Measurements from ENCODE around the gene GMPR2.

Gene GMPR2

GRCh38 chr14:24252289-24253124, 19.8 kb downstream of the GMPR2 start:
- no peak for DNase-seq (ENCODE audit: low read depth in 2 of 2)

DNA sequence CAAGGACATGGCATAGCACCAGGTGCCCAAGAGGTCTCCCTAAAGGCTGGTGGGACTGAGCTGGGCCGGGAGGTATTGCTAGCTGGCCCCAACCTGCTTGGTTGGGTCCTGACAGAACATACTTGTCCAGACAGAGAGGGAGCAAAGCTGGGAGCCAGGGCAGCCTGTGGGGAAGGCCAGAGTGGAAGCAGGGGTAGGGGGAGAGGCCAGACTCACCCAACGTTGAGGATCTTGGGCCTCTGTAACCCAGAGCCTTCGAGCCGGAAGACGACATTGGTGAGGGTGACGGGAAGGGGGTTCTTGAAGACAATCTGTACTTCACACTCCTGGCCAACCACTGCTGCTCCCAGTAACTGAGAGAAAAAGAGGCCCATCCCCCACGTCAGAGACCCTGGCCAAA, 21.2 kb downstream of the GMPR2 start:
- no peak for DNase-seq (ENCODE audit: low read depth in 2 of 2)

- no peak for DNase-seq (ENCODE audit: low read depth in 2 of 2)
These were observed 22.1 kb downstream of the GMPR2 start for GRCh38 chr14:24254630-24255392.

- no peak for DNase-seq (ENCODE audit: low read depth in 2 of 2)
These were observed 22.7 kb downstream of the GMPR2 start for GRCh38 chr14:24255438-24255837.

GRCh38 chr14:24255931-24256711, 23.4 kb downstream of the GMPR2 start:
- DNase-seq (ENCODE audit: low read depth in 2 of 2): no peak

- DNase-seq (ENCODE audit: low read depth in 2 of 2): no peak
These were observed 24.2 kb downstream of the GMPR2 start for GRCh38 chr14:24256960-24257359.

GRCh38 chr14:24258119-24258518, 25.4 kb downstream of the GMPR2 start:
- DNase-seq (ENCODE audit: low read depth in 2 of 2): no peak

DNA sequence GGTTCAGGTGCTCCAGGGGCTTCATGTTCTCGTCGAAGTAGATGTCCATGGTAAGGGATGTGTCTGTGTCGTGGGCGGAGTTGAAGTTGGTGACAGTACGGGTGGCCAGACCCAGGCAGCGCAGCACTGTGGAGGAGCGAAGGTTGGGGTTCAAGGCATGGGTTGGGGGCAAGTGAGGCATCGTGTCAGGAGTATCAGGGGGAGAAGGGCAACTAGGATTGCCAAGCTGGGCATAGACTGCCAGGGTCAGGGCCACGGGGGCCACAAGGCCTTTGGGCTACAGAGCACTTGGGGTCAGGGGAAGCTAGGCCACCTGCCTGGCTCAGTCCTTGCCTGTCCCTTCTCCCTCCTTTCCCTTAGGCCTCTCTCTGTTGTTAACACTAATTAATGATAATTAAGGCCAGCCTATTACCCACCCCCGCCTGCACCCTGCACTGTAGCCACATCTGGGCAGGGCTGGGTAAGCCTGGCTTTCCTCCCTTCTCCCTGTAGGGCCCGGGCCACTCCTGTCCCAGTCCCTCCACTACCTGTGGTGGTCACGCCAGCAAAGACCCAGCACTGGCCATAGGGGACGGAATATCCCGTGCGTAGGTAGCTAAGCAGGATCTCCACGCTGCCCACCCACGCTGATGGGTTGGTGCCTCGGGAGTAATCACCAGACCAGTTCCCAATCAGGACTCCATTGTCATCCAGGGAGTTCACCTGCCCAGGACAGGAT, 26.0 kb downstream of the GMPR2 start:
- no peak for DNase-seq (ENCODE audit: low read depth in 2 of 2)

DNA sequence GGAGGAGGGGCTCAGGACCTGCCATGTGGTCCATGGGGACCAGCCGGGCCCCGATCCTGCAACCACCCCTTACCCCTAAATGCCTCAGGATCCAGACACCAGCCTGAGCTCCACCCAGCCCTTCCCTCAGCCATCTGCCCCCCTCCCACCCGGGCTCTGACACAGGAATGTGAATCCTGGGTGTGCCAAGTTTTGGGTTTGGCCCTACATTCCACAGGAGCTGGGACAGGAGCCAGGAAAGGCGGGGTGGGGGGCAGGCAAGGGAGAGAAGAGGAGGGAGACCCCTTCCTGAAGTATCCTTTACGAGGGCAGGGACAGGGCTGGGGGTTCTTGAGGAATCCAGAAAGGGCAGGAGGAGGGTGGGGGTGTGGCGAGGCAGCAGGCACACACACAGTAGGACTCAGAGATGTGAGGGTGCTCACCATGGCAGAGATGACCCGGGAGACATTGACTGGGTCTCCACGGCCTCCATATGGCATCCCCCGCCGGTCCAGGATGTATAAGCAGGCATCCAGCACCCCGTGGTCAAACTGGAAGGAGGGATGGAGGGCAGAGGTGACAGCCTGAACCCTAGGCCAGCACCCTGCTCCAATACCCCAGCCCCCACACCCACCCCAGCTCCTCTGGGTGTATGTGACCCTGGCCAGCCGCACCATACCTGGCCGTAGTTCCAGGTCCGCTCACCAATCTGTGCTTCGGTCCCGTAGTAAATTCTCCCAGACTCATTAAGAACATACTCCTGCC, 26.7 kb downstream of the GMPR2 start:
- no peak for DNase-seq (ENCODE audit: low read depth in 2 of 2)

DNA sequence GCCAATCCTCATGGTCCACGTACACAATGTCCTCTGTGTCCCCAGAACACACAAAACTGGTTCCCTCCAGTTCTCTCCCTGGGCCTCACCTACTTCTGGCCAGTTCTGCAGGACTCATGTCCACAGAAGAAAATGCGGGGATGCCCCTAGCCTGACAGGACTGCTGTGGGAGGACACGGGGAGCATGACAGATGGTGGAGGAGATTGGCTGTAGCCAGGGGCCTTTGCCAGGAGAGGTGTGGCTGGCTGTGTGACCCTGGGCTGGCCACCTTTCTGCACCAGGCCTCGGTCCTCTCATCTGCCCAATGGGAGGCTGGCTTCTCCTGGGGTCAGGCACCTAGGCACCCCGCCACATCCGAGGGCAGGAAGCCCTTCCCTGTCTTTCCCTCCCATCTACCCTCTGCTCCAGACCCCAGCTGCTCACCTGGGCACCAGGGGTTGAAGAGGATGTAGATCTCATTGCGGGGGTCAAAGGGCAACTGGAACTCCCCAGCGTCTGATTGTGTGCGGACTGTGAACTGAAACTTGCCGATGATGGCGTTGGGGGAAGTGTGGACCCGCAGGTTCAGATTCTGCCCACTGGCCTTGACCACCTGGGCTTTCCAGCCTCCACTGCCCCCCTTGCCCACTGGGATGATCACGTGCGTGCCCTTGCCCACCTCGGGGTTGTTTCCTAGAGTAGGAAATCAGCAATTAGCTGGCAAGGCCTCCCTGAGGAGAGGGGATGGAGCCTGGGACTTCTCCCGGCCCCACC, 27.5 kb downstream of the GMPR2 start:
- DNase-seq (ENCODE audit: low read depth in 2 of 2): no peak

GRCh38 chr14:24260780-24261157, 28.0 kb downstream of the GMPR2 start:
- no peak for DNase-seq (ENCODE audit: low read depth in 2 of 2)

GRCh38 chr14:24261256-24261968, 28.7 kb downstream of the GMPR2 start:
- no peak for DNase-seq (ENCODE audit: low read depth in 2 of 2)

DNA sequence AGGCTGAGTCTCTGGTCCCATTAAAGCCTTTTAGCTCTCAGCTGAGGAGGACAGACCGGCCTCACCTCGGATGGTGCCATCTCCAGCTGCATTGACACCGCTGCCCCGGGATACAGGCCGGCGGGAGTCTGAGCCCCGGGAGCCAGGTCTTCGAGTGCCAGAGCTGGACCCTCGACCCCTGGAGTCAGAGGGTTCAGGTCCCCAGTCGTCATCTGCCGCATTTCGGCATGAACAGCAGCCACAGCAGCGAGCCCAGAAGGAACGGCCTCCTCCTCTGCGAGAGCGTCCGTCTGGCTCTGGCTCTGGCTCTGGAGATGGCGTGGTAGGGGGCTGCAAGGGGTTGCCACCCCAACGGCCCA, 29.2 kb downstream of the GMPR2 start:
- DNase-seq (ENCODE audit: low read depth in 2 of 2): no peak

GRCh38 chr14:24262821-24263733, 30.3 kb downstream of the GMPR2 start, which contains the start of gene TGM1:
TSS of gene TGM1 (minus strand) at chr14:24263177. CDS start at chr14:24262352, 825 bp downstream.
- no peak for DNase-seq (ENCODE audit: low read depth in 2 of 2)

DNA sequence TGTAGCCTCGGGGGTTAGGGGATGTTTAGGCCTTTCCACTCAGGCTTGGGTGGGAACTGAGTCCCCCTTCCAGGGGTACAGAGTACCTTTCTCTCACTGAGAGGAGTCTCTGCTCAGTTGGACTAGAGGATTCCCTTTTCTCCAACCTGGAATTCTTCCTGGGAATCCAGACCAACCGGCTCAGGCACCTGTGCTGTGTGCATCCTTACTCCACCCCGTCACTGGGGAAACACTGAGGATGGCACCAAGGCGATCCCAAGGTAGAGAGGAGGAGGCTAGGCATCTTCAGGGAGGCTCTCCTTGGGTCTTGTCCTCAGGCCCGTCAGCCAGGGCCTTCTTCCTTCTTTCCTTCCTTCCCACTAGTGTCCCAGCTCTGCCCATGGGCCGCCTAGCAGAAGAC, 31.1 kb downstream of the GMPR2 start:
- no peak for DNase-seq (ENCODE audit: low read depth in 2 of 2)

- no peak for DNase-seq (ENCODE audit: low read depth in 2 of 2)
These were observed 31.6 kb downstream of the GMPR2 start for GRCh38 chr14:24264298-24264697.

DNA sequence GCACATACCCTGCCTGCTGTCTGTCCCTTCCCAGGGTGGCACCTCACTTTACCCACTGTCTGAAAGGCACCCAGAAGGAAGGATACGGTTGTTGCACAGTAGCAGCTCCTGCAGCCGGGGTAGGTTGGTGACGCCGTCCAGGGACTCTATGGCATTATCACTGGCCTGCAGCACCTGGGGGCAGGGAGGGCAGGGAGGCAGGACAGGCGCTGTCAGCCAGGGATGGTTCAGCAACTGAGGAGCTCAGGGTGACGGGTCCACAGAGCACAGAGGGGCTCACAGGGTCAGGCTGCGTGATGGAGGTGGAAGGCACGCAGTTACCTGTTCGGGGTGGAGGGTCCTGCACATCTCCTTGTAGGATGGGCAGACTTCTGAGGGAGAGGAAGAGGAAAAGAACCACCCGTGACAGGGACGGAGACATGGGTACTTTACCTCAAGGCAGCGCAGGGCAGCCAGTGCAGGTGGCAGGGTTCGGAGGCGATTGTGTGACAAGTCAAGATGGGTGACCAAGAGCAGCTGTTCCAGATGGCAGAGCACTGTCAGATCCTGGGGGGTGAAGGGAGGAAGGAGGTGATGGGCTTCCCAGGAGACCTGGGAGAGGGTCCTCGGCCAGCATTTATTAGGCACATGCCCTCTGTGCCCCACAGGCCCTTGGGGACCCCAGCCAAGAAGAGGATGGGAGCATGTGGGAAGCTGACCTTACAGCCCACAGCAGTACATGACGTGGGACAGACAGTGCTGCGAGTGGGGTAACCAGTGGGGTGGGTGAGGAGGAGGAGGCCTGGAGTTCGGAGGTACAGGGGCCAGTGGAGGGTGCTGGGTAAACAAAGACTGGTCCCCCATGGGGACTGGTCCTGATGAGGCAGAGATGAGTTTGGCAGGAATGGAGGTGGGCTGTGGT, 33.9 kb downstream of the GMPR2 start:
- DNase-seq (ENCODE audit: low read depth in 2 of 2): no peak

Data from stimulated activated CD8-positive, alpha-beta memory T cell treated with anti-CD3 and anti-CD28 coated beads, Interleukin-7, amount 100 ng/mL, for 4 hours (primary cell).